PC-3 (cell line): ENCODE data around the gene C6orf47. TPM values are rescaled to one million over a fixed set of nuclear protein-coding genes. Genes with fewer than 3 reads are reported as not detected.

Experiments
- ATAC-seq: fragments of 200-7000 bp; cut with Tn5 transposase; 2 replicates; pipeline ENCODE4 v1.9.1; 2020; ENCODE audit warnings: mild to moderate bottlenecking, moderate library complexity
- BruUV-seq: library from RNA; stranded (reverse); fragments of 400-500 nt; replicated peaks from 2 replicates; lab custom pipeline; 2021; lab: Mats Ljungman, UMichigan
- CTCF ChIA-PET: fragments of 300-600 bp; sonication (Branson Sonifier 250); formaldehyde crosslinking; loops from one replicate; lab custom pipeline; 2022; ENCODE audit warnings: antibody characterized with exemption; lab: Charles Lee
- POLR2A ChIA-PET: fragments of 300-600 bp; sonication (Branson Sonifier 250); formaldehyde crosslinking; loops from one replicate; lab custom pipeline; 2022; ENCODE audit warnings: antibody characterized with exemption; ENCODE audit not compliant: unreplicated experiment; lab: Charles Lee
- DNase-seq: peaks from one replicate; pipeline ENCODE4 v3.0.0-alpha.2; 2015
- H2AFZ ChIP-seq: fragments of 300-600 bp; sonication (generic); 2 replicates; pipeline ENCODE4 v1.6.0; 2016; ENCODE audit warnings: antibody characterized with exemption, low read length
- H3F3A ChIP-seq: fragments of 300-600 bp; sonication (generic); one replicate; pipeline ENCODE4 v1.6.0; 2017; ENCODE audit warnings: antibody characterized with exemption, low read length, control low read depth, mild to moderate bottlenecking; ENCODE audit not compliant: unreplicated experiment
- H3K27ac ChIP-seq: fragments of 300-600 bp; sonication (generic); 2 replicates; pipeline ENCODE4 v1.5.1; 2016; ENCODE audit warnings: mild to moderate bottlenecking, low read length
- H3K27me3 ChIP-seq: fragments of 300-600 bp; sonication (generic); 2 replicates; pipeline ENCODE4 v1.6.1; 2016; ENCODE audit warnings: low read length, mixed read lengths
- H3K36me3 ChIP-seq: fragments of 300-600 bp; sonication (generic); 2 replicates; pipeline ENCODE4 v1.6.1; 2016; ENCODE audit warnings: low read depth, mixed run types, low read length, mixed read lengths
- H3K4me1 ChIP-seq: fragments of 300-600 bp; sonication (generic); 2 replicates; pipeline ENCODE4 v1.5.1; 2016; ENCODE audit warnings: low read length; ENCODE audit not compliant: insufficient read depth
- H3K4me2 ChIP-seq: fragments of 300-600 bp; sonication (generic); 2 replicates; pipeline ENCODE4 v1.6.0; 2016; ENCODE audit warnings: low read length
- H3K4me3 ChIP-seq: fragments of 300-600 bp; sonication (generic); 2 replicates; pipeline ENCODE4 v1.5.1; 2016; ENCODE audit warnings: mild to moderate bottlenecking, low read length, mixed read lengths
- H3K79me2 ChIP-seq: fragments of 300-600 bp; sonication (generic); 2 replicates; pipeline ENCODE4 v1.6.1; 2017; ENCODE audit warnings: low read length, mixed read lengths
- H3K9ac ChIP-seq: fragments of 300-600 bp; sonication (generic); 2 replicates; pipeline ENCODE4 v1.6.0; 2016; ENCODE audit warnings: mild to moderate bottlenecking, low read length
- H3K9me2 ChIP-seq: fragments of 300-600 bp; sonication (generic); replicated peaks from 2 replicates; pipeline ENCODE4 v1.6.1; 2016; ENCODE audit warnings: mixed run types, low read length, mixed read lengths
- H3K9me3 ChIP-seq: fragments of 300-600 bp; sonication (generic); 2 replicates; pipeline ENCODE4 v1.6.1; 2016; ENCODE audit warnings: low read length, mixed read lengths
- H4K20me1 ChIP-seq: fragments of 300-600 bp; sonication (generic); 2 replicates; pipeline ENCODE4 v1.6.1; 2016; ENCODE audit warnings: low read length, mixed read lengths
- EZH2 ChIP-seq: fragments of 300-600 bp; sonication (generic); IDR thresholded peaks from one replicate; pipeline ENCODE4 v1.6.1; 2017; ENCODE audit warnings: antibody characterized with exemption, mild to moderate bottlenecking, low read length; ENCODE audit not compliant: unreplicated experiment
- EZH2phosphoT487 ChIP-seq: fragments of 300-600 bp; sonication (generic); IDR thresholded peaks from 2 replicates; pipeline ENCODE4 v1.6.1; 2018; ENCODE audit warnings: mild to moderate bottlenecking, antibody characterized with exemption, low read length, borderline replicate concordance
- intact Hi-C: fragments of 100-400 bp; cut with micrococcal nuclease; formaldehyde crosslinking; loops from 2 replicates; pipeline ENCODE4 v1.9.0; 2023
- microRNA-seq: library from miRNA; unstranded; fragments of <30 nt; microRNA quantifications from one replicate; pipeline ENCODE4 v1.1.0, GENCODE V29; 2020; ENCODE audit not compliant: unreplicated experiment
- total RNA-seq: library from RNA; depleted of rRNA; stranded (reverse); fragments of >200 nt; gene quantifications from 2 replicates; pipeline ENCODE4 v1.2.3, GENCODE V29; 2014; rRNA removed
- TF ChIP-seq, protein P1 (sequence below): fragments of 300-600 bp; sonication (generic); conservative IDR thresholded peaks from 2 replicates; pipeline ENCODE4 v1.5.1; 2017; ENCODE audit warnings: antibody characterized with exemption, low read depth, mild to moderate bottlenecking, low read length

C6orf47 gene
- total RNA-seq, 1 experiment from 2014 or later: 26.3 TPM

DNA sequence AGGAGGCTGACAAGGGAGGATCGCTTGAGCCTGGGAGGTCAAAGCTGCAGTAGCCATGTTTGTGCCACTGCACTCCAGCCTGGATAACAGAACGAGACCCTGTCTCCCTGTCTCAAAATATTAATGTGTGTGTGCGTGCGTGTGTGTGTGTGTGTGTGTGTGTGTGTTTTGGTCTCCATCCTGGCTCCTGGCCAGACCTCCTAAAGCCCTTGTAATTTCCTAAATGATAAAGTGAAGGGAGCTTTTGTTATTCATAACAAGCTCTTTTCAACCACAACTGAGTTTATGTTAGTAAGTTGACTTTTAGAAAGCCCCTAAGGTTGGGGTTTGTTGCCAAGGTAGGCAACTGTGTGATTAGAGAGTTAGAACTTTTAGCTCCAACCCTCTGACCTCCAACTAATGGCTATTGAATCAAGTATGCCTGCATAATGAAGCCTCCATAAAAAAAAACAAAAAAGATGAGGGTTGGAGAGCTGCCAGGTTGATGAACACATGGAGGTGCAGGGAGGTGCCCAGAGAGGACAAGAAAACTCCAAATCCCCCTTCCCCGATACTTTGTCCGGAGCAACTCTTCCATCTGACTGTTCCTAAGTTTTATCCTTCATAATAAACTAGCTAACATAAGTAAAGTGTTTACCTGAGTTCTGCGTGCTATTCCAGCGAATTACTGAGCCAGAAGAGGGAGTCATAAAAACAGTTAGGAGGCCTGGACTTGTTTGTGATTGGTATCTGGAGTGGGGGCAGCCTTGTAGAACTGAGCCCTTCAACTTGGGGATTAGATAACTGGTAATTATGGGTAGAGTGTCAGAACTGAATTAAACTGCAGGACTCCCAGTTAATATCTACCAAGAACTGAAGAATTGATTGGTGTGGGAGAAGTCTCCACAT, 50.8 kb downstream of the C6orf47 start:
- Histone ChIP-seq H3K27ac (no peak overlapping the region), H3K36me3 (no peaks in the 10 kb centered on the region), H3K9ac (no peak overlapping the region), H2AFZ (no peak overlapping the region), H3F3A (no peaks in the 10 kb centered on the region), H4K20me1 (no peaks in the 10 kb centered on the region), H3K4me2 (no peak overlapping the region), H3K9me3 (no peaks in the 10 kb centered on the region), H3K79me2 (no peaks in the 10 kb centered on the region), H3K27me3 (no peaks in the 10 kb centered on the region), H3K4me1 (no peaks in the 10 kb centered on the region), H3K4me3 (no peak overlapping the region), H3K9me2 (no peaks in the 10 kb centered on the region)
- BruUV-seq: no TSS peak
- ChIA-PET CTCF (interaction anchor here (0.6 kb wide), 1 partner anchor 64 kb away, joined by 3 read pairs; the partner anchor contains the start of gene ATP6V1G2), POLR2A (no interaction called here)
- intact Hi-C loops: no loop called here
- DNase-seq (no peak), ATAC-seq (no peak)
- TF ChIP-seq EZH2 (no peak), EZH2phosphoT487 (no peak)
- TF ChIP-seq, protein P1, sequence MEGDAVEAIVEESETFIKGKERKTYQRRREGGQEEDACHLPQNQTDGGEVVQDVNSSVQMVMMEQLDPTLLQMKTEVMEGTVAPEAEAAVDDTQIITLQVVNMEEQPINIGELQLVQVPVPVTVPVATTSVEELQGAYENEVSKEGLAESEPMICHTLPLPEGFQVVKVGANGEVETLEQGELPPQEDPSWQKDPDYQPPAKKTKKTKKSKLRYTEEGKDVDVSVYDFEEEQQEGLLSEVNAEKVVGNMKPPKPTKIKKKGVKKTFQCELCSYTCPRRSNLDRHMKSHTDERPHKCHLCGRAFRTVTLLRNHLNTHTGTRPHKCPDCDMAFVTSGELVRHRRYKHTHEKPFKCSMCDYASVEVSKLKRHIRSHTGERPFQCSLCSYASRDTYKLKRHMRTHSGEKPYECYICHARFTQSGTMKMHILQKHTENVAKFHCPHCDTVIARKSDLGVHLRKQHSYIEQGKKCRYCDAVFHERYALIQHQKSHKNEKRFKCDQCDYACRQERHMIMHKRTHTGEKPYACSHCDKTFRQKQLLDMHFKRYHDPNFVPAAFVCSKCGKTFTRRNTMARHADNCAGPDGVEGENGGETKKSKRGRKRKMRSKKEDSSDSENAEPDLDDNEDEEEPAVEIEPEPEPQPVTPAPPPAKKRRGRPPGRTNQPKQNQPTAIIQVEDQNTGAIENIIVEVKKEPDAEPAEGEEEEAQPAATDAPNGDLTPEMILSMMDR: no peak

Small RNAs within 50 kb of the gene (microRNA-seq; reads per million reads assigned to microRNA genes)
- gene MIR4646 (not detected), gene MIR6832 (not detected)

Other genes with a start within 250 kb of the C6orf47 start
- gene MICB, start 162.6 kb downstream of the C6orf47 start, total RNA-seq: 25.6 and 32.9 TPM in 2 replicates
- not detected in 2 replicates for gene MCCD1, start 131.8 kb downstream of the C6orf47 start, total RNA-seq
- gene DDX39B, start 118.8 kb downstream of the C6orf47 start, total RNA-seq: 410 and 465 TPM in 2 replicates
- 1.1 and 1.2 TPM in 2 replicates for gene ATP6V1G2, start 114.2 kb downstream of the C6orf47 start, total RNA-seq
- gene NFKBIL1, start 113.2 kb downstream of the C6orf47 start, total RNA-seq: 38.2 and 46.9 TPM in 2 replicates
- gene LTA, start 88.5 kb downstream of the C6orf47 start, total RNA-seq: not detected in 2 replicates
- not detected in 2 replicates for gene TNF, start 85.2 kb downstream of the C6orf47 start, total RNA-seq
- gene LTB, start 78.4 kb downstream of the C6orf47 start, total RNA-seq: 1.5 TPM in 1 of 2 replicates, not detected in the other
- gene LST1, start 74.5 kb downstream of the C6orf47 start, total RNA-seq: not detected in 2 replicates
- gene NCR3, start 67.8 kb downstream of the C6orf47 start, total RNA-seq: 0.26 TPM in 1 of 2 replicates, not detected in the other
- gene AIF1, start 45.5 kb downstream of the C6orf47 start, total RNA-seq: not detected in 2 replicates
- 123 and 169 TPM in 2 replicates for gene PRRC2A, start 40.1 kb downstream of the C6orf47 start, total RNA-seq
- 320 and 365 TPM in 2 replicates for gene BAG6, start 8.1 kb downstream of the C6orf47 start, total RNA-seq
- gene APOM, start 4.9 kb downstream of the C6orf47 start, total RNA-seq: 1.6 and 2.2 TPM in 2 replicates
- gene GPANK1, start 4.2 kb upstream of the C6orf47 start, total RNA-seq: 11.8 and 14.9 TPM in 2 replicates
- 227 and 267 TPM in 2 replicates for gene CSNK2B, start 5.3 kb upstream of the C6orf47 start, total RNA-seq
- gene LY6G5B, start 9.2 kb upstream of the C6orf47 start, total RNA-seq: 5.0 and 5.3 TPM in 2 replicates
- gene LY6G5C, start 20.3 kb upstream of the C6orf47 start, total RNA-seq: 1.6 and 1.8 TPM in 2 replicates
- 52.0 and 54.0 TPM in 2 replicates for gene ABHD16A, start 42.5 kb upstream of the C6orf47 start, total RNA-seq
- not detected in 2 replicates for gene LY6G6F, start 46.1 kb upstream of the C6orf47 start, total RNA-seq
- gene LY6G6D, start 54.6 kb upstream of the C6orf47 start, total RNA-seq: not detected in 2 replicates
- gene LY6G6C, start 61.0 kb upstream of the C6orf47 start, total RNA-seq: 0.22 TPM in 1 of 2 replicates, not detected in the other
- not detected in 2 replicates for gene MPIG6B, start 62.6 kb upstream of the C6orf47 start, total RNA-seq
- 65.5 and 71.6 TPM in 2 replicates for gene DDAH2, start 68.5 kb upstream of the C6orf47 start, total RNA-seq
- 708 and 743 TPM in 2 replicates for gene CLIC1, start 75.8 kb upstream of the C6orf47 start, total RNA-seq
- gene MSH5, start 79.2 kb upstream of the C6orf47 start, total RNA-seq: 22.7 and 23.0 TPM in 2 replicates
- 4.2 and 6.0 TPM in 2 replicates for gene SAPCD1, start 101.9 kb upstream of the C6orf47 start, total RNA-seq
- 0.98 and 1.9 TPM in 2 replicates for gene VWA7, start 116.5 kb upstream of the C6orf47 start, total RNA-seq
- 89.8 and 130 TPM in 2 replicates for gene VARS1, start 135.0 kb upstream of the C6orf47 start, total RNA-seq
- gene LSM2, start 146.2 kb upstream of the C6orf47 start, total RNA-seq: 93.7 and 143 TPM in 2 replicates
- gene HSPA1L, start 154.5 kb upstream of the C6orf47 start, total RNA-seq: 0.26 and 0.69 TPM in 2 replicates
- gene HSPA1A, start 154.8 kb upstream of the C6orf47 start, total RNA-seq: 269 and 324 TPM in 2 replicates
- 265 and 331 TPM in 2 replicates for gene HSPA1B, start 167.0 kb upstream of the C6orf47 start, total RNA-seq
- 31.7 and 33.1 TPM in 2 replicates for gene NEU1, start 202.0 kb upstream of the C6orf47 start, total RNA-seq
- 3.5 and 4.9 TPM in 2 replicates for gene SLC44A4, start 218.2 kb upstream of the C6orf47 start, total RNA-seq
- 74.5 and 80.8 TPM in 2 replicates for gene EHMT2, start 236.9 kb upstream of the C6orf47 start, total RNA-seq
- gene ZBTB12, start 241.3 kb upstream of the C6orf47 start, total RNA-seq: 5.4 and 8.6 TPM in 2 replicates